NCI-H524 treated with DMSO at 0.1 percent for 48 hours (cell line): Measurements from ENCODE around the gene CEACAM18.
"Not testable (repeated sequence)": the region's sequence is repeated elsewhere in the genome, so short reads cannot be mapped to it uniquely, and the experiment has no call there.

Experiments
- DNase-seq: peaks from one replicate; lab custom pipeline; 2025; lab: John Stamatoyannopoulos, UW

Gene CEACAM18

GRCh38 chr19:51493776-51494175, 15.4 kb downstream of the CEACAM18 start:
- no peak for DNase-seq

- no peak for DNase-seq
These were observed 19.3 kb downstream of the CEACAM18 start for GRCh38 chr19:51497666-51498065.

- not testable (repeated sequence) for DNase-seq
These were observed 22.6 kb downstream of the CEACAM18 start for GRCh38 chr19:51500931-51501330.

- DNase-seq = no peak
These were observed 23.4 kb downstream of the CEACAM18 start, which contains the start of gene SIGLEC12 for GRCh38 chr19:51501594-51502263. Gene SIGLEC12, minus strand, starts transcription at chr19:51501800. Its CDS starts 67 bp downstream, at chr19:51501733.

- DNase-seq = no peak
These were observed 25.0 kb downstream of the CEACAM18 start for GRCh38 chr19:51503286-51503817.

- no peak for DNase-seq
These were observed 25.6 kb downstream of the CEACAM18 start for GRCh38 chr19:51503896-51504295.

- DNase-seq = no peak
These were observed 27.6 kb downstream of the CEACAM18 start for GRCh38 chr19:51505904-51506303.

- DNase-seq = no peak
These were observed 28.9 kb downstream of the CEACAM18 start for GRCh38 chr19:51507192-51507591.

GRCh38 chr19:51507640-51508058, 29.3 kb downstream of the CEACAM18 start:
- no peak for DNase-seq

GRCh38 chr19:51508059-51508733, 29.9 kb downstream of the CEACAM18 start:
- no peak for DNase-seq

GRCh38 chr19:51509823-51510660, 31.7 kb downstream of the CEACAM18 start:
- no peak for DNase-seq

GRCh38 chr19:51511353-51511752, 33.0 kb downstream of the CEACAM18 start:
- DNase-seq = no peak

- DNase-seq = no peak
These were observed 35.6 kb downstream of the CEACAM18 start for GRCh38 chr19:51513968-51514367.

GRCh38 chr19:51514866-51515481, 36.6 kb downstream of the CEACAM18 start:
- no peak for DNase-seq

GRCh38 chr19:51520728-51521127, 42.4 kb downstream of the CEACAM18 start:
- no peak for DNase-seq

- no peak for DNase-seq
These were observed 43.0 kb downstream of the CEACAM18 start for GRCh38 chr19:51521357-51521756.

- DNase-seq = no peak
These were observed 43.4 kb downstream of the CEACAM18 start for GRCh38 chr19:51521781-51522180.

- DNase-seq = no peak
These were observed 46.4 kb downstream of the CEACAM18 start for GRCh38 chr19:51524666-51525264.

- DNase-seq = no peak
These were observed 47.3 kb downstream of the CEACAM18 start for GRCh38 chr19:51525651-51526050.

- DNase-seq = no peak
These were observed 51.0 kb downstream of the CEACAM18 start for GRCh38 chr19:51529301-51529700.

- no peak for DNase-seq
These were observed 52.3 kb downstream of the CEACAM18 start for GRCh38 chr19:51530616-51531015.
